Liver (tissue), 3 donors: ENCODE measurements around the gene YPEL2.

Source experiments
- FOXA1 ChIP-seq: IDR thresholded peaks from 2 replicates; pipeline ENCODE4 v1.6.1; 2016; ENCODE audit warnings: antibody characterized with exemption
- FOXA2 ChIP-seq: IDR thresholded peaks from 2 replicates; pipeline ENCODE4 v1.6.1; 2016; ENCODE audit warnings: antibody characterized with exemption
- GABPA ChIP-seq, 2 donors: IDR thresholded peaks in 1 of 2; conservative IDR thresholded peaks in 1 of 2; 2 replicates each; pipeline ENCODE4 v1.6.1; 2016; ENCODE audit warnings: antibody characterized with exemption in 2 of 2, mild to moderate bottlenecking in 1 of 2, moderate library complexity in 1 of 2
- HNF4G ChIP-seq: IDR thresholded peaks from 2 replicates; pipeline ENCODE4 v1.6.1; 2016; ENCODE audit warnings: antibody characterized with exemption
- JUND ChIP-seq, 2 donors: IDR thresholded peaks; 2 replicates each; pipeline ENCODE4 v1.6.1; 2016; ENCODE audit warnings: antibody characterized with exemption in 2 of 2
- RAD21 ChIP-seq, 2 donors: IDR thresholded peaks; 2 replicates each; pipeline ENCODE4 v1.6.1; 2016; ENCODE audit warnings: antibody characterized with exemption in 2 of 2, mild to moderate bottlenecking in 2 of 2
- SP1 ChIP-seq: IDR thresholded peaks from 2 replicates; pipeline ENCODE4 v1.6.1; 2018; ENCODE audit warnings: antibody characterized with exemption, mild to moderate bottlenecking
- TAF1 ChIP-seq: conservative IDR thresholded peaks from 2 replicates; pipeline ENCODE4 v1.6.1; 2016; ENCODE audit warnings: antibody characterized with exemption, mild to moderate bottlenecking
- YY1 ChIP-seq: IDR thresholded peaks from 2 replicates; pipeline ENCODE4 v1.6.1; 2016; ENCODE audit warnings: antibody characterized with exemption, mild to moderate bottlenecking
- TF ChIP-seq, protein P1 (sequence below): IDR thresholded peaks from 2 replicates; pipeline ENCODE4 v1.6.1; 2016; ENCODE audit warnings: antibody characterized with exemption
- TF ChIP-seq, protein P2 (sequence below): fragments of 150-350 bp; IDR thresholded peaks from 2 replicates; pipeline ENCODE4 v1.5.1; 2017; ENCODE audit warnings: improper control_type of control experiment, low read depth, low read length; ENCODE audit not compliant: missing input control
- TF ChIP-seq, protein P3 (sequence below): IDR thresholded peaks from 2 replicates; pipeline ENCODE4 v1.6.1; 2016; ENCODE audit warnings: antibody characterized with exemption
- TF ChIP-seq, protein P4 (sequence below): IDR thresholded peaks from 2 replicates; pipeline ENCODE4 v1.6.1; 2016; ENCODE audit warnings: antibody characterized with exemption
- TF ChIP-seq, protein P5 (sequence below): IDR thresholded peaks from 2 replicates; pipeline ENCODE4 v1.6.1; 2016; ENCODE audit warnings: antibody characterized with exemption, mild to moderate bottlenecking
- donor health status: healthy.
- donor health status: healthy.

DNA sequence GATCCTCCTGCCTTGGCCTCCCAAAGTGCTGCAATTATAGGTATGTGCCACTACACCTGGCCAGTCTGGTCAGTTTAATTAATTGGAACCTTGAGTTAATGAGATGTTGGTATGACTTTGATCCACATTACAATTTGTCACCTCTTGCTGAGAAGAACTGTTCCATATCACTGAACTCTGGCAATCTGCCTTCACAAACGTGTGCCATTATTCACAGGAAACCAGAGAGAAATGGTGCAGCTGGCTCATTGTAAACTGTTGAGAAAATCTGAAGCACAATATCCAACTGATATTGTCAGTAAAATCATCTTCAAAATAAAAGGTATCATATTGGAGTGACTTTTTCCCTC lies 39.3 kb upstream of the YPEL2 start:
- TF ChIP-seq, protein P1, sequence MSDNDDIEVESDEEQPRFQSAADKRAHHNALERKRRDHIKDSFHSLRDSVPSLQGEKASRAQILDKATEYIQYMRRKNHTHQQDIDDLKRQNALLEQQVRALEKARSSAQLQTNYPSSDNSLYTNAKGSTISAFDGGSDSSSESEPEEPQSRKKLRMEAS: no peak
- no peak for TF ChIP-seq YY1
- TF ChIP-seq, protein P2, sequence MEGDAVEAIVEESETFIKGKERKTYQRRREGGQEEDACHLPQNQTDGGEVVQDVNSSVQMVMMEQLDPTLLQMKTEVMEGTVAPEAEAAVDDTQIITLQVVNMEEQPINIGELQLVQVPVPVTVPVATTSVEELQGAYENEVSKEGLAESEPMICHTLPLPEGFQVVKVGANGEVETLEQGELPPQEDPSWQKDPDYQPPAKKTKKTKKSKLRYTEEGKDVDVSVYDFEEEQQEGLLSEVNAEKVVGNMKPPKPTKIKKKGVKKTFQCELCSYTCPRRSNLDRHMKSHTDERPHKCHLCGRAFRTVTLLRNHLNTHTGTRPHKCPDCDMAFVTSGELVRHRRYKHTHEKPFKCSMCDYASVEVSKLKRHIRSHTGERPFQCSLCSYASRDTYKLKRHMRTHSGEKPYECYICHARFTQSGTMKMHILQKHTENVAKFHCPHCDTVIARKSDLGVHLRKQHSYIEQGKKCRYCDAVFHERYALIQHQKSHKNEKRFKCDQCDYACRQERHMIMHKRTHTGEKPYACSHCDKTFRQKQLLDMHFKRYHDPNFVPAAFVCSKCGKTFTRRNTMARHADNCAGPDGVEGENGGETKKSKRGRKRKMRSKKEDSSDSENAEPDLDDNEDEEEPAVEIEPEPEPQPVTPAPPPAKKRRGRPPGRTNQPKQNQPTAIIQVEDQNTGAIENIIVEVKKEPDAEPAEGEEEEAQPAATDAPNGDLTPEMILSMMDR: no peak
- TF ChIP-seq, protein P3, sequence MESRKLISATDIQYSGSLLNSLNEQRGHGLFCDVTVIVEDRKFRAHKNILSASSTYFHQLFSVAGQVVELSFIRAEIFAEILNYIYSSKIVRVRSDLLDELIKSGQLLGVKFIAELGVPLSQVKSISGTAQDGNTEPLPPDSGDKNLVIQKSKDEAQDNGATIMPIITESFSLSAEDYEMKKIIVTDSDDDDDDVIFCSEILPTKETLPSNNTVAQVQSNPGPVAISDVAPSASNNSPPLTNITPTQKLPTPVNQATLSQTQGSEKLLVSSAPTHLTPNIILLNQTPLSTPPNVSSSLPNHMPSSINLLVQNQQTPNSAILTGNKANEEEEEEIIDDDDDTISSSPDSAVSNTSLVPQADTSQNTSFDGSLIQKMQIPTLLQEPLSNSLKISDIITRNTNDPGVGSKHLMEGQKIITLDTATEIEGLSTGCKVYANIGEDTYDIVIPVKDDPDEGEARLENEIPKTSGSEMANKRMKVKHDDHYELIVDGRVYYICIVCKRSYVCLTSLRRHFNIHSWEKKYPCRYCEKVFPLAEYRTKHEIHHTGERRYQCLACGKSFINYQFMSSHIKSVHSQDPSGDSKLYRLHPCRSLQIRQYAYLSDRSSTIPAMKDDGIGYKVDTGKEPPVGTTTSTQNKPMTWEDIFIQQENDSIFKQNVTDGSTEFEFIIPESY: no peak
- TF ChIP-seq JUND (IDR thresholded peaks at IDR 0.05): no peak
- TF ChIP-seq SP1: no peak
- TF ChIP-seq, protein P4, sequence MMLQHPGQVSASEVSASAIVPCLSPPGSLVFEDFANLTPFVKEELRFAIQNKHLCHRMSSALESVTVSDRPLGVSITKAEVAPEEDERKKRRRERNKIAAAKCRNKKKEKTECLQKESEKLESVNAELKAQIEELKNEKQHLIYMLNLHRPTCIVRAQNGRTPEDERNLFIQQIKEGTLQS: no peak
- TF ChIP-seq, protein P5, sequence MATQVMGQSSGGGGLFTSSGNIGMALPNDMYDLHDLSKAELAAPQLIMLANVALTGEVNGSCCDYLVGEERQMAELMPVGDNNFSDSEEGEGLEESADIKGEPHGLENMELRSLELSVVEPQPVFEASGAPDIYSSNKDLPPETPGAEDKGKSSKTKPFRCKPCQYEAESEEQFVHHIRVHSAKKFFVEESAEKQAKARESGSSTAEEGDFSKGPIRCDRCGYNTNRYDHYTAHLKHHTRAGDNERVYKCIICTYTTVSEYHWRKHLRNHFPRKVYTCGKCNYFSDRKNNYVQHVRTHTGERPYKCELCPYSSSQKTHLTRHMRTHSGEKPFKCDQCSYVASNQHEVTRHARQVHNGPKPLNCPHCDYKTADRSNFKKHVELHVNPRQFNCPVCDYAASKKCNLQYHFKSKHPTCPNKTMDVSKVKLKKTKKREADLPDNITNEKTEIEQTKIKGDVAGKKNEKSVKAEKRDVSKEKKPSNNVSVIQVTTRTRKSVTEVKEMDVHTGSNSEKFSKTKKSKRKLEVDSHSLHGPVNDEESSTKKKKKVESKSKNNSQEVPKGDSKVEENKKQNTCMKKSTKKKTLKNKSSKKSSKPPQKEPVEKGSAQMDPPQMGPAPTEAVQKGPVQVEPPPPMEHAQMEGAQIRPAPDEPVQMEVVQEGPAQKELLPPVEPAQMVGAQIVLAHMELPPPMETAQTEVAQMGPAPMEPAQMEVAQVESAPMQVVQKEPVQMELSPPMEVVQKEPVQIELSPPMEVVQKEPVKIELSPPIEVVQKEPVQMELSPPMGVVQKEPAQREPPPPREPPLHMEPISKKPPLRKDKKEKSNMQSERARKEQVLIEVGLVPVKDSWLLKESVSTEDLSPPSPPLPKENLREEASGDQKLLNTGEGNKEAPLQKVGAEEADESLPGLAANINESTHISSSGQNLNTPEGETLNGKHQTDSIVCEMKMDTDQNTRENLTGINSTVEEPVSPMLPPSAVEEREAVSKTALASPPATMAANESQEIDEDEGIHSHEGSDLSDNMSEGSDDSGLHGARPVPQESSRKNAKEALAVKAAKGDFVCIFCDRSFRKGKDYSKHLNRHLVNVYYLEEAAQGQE: no peak
- TF ChIP-seq TAF1: no peak
- TF ChIP-seq RAD21 (IDR thresholded peaks at IDR 0.05): no peak
- no peak for TF ChIP-seq HNF4G
- no peak for TF ChIP-seq GABPA (IDR thresholded peaks at IDR 0.05 in 1 of 2, conservative IDR thresholded peaks at IDR 0.05 in 1 of 2)
- TF ChIP-seq FOXA2: no peak
- no peak for TF ChIP-seq FOXA1
